B cell (primary cell): Measurements from ENCODE around the gene IGSF22. TPM values are rescaled to one million over a fixed set of nuclear protein-coding genes. Genes with fewer than 3 reads are reported as not detected.

Source experiments
- ATAC-seq: fragments of 200-7000 bp; cut with Tn5 transposase; one replicate; pipeline ENCODE4 v1.10.0; 2021; ENCODE audit warnings: low read depth, mild to moderate bottlenecking, moderate number of reproducible peaks, moderate library complexity
- CTCF ChIA-PET: fragments of 350-600 bp; sonication (Branson Sonifier 250); formaldehyde crosslinking; loops from one replicate; lab custom pipeline; 2021; ENCODE audit warnings: antibody characterized with exemption, inconsistent platforms; lab: Charles Lee
- POLR2A ChIA-PET: fragments of 350-600 bp; sonication (Branson Sonifier 250); formaldehyde crosslinking; loops from one replicate; lab custom pipeline; 2021; ENCODE audit warnings: antibody characterized with exemption; lab: Charles Lee
- DNase-seq: peaks from one replicate; pipeline ENCODE4 v3.0.0; 2013
- H2AFZ ChIP-seq: 2 replicates; pipeline ENCODE4 v1.6.1; 2012; ENCODE audit warnings: mild to moderate bottlenecking, low read depth, low read length; ENCODE audit not compliant: insufficient read depth, poor library complexity, severe bottlenecking
- H3K27ac ChIP-seq, 2 donors: 1 replicate in 1 of 2; 2 replicates in 1 of 2; pipeline ENCODE4 v1.5.1; 2012 to 2013; ENCODE audit warnings: low read length in 2 of 2, mild to moderate bottlenecking in 2 of 2, moderate library complexity in 1 of 2
- H3K27me3 ChIP-seq, 4 experiments: fragments of 200-600 bp in 1 of 4; sonication (generic) in 1 of 4; replicated peaks in 1 of 4; 1 replicate in 2 of 4; 2 replicates in 2 of 4; pipeline versions ENCODE4 v1.6.1 to v1.7.0; 2013 to 2016; ENCODE audit warnings: low read length in 3 of 4, mild to moderate bottlenecking in 2 of 4, mixed read lengths in 1 of 4, moderate library complexity in 1 of 4; ENCODE audit not compliant: insufficient read depth in 4 of 4, control insufficient read depth in 3 of 4; ENCODE audit errors: control extremely low read depth in 1 of 4
- H3K36me3 ChIP-seq, 2 experiments: replicated peaks in 1 of 2; 1 replicate in 1 of 2; 2 replicates in 1 of 2; pipeline versions ENCODE4 v1.6.1 to v1.7.1; 2013; ENCODE audit warnings: low read length in 1 of 2; ENCODE audit not compliant: insufficient read depth in 2 of 2, control insufficient read depth in 1 of 2; ENCODE audit errors: control extremely low read depth in 1 of 2, extremely low read depth in 1 of 2
- H3K4me1 ChIP-seq, 2 donors: fragments of 200-600 bp in 1 of 2; sonication (generic) in 1 of 2; 1 replicate in 1 of 2; 2 replicates in 1 of 2; pipeline versions ENCODE4 v1.5.1 to v1.6.1; 2013 to 2017; ENCODE audit warnings: low read length in 2 of 2; ENCODE audit not compliant: control insufficient read depth in 2 of 2, insufficient read depth in 2 of 2
- H3K4me2 ChIP-seq: replicated peaks from 2 replicates; pipeline ENCODE3; 2012; ENCODE audit warnings: mild to moderate bottlenecking, low read depth, low read length; ENCODE audit not compliant: poor library complexity, severe bottlenecking
- H3K4me3 ChIP-seq, 5 experiments: fragments of 200-600 bp in 1 of 5; sonication (generic) in 1 of 5; 1 replicate in 3 of 5; 2 replicates in 2 of 5; pipeline versions ENCODE4 v1.5.1 to v1.7.0; 2011 to 2016; ENCODE audit warnings: low read length in 4 of 5, mild to moderate bottlenecking in 4 of 5, low read depth in 2 of 5, control low read depth in 1 of 5, moderate library complexity in 1 of 5; ENCODE audit not compliant: insufficient read depth in 1 of 5; ENCODE audit errors: control extremely low read depth in 1 of 5, extremely low read depth in 1 of 5
- H3K79me2 ChIP-seq: fragments of 200-600 bp; sonication (generic); one replicate; pipeline ENCODE4 v1.6.0; 2016; ENCODE audit warnings: low read length; ENCODE audit not compliant: control insufficient read depth, insufficient read depth
- H3K9ac ChIP-seq: fragments of 200-600 bp; sonication (generic); 2 replicates; pipeline ENCODE4 v1.6.1; 2017; ENCODE audit warnings: mild to moderate bottlenecking, low read length, moderate library complexity
- H3K9me3 ChIP-seq, 3 donors: one replicate each; pipeline versions ENCODE4 v1.6.1 to v1.7.1; 2013; ENCODE audit warnings: low read length in 2 of 3; ENCODE audit not compliant: control insufficient read depth in 2 of 3, insufficient read depth in 1 of 3; ENCODE audit errors: control extremely low read depth in 1 of 3
- H4K20me1 ChIP-seq: 2 replicates; pipeline ENCODE4 v1.6.0; 2012; ENCODE audit warnings: mild to moderate bottlenecking, low read length; ENCODE audit not compliant: insufficient read depth, control insufficient read depth, poor library complexity, severe bottlenecking
- H3K27ac Mint-ChIP-seq: one replicate; pipeline ENCODE4 v1.8.0; 2021; ENCODE audit warnings: mixed read lengths
- H3K27me3 Mint-ChIP-seq: one replicate; pipeline ENCODE4 v1.8.0; 2021; ENCODE audit warnings: mixed read lengths
- H3K4me1 Mint-ChIP-seq: one replicate; pipeline ENCODE4 v1.8.0; 2021; ENCODE audit warnings: mixed read lengths
- H3K4me3 Mint-ChIP-seq: one replicate; pipeline ENCODE4 v1.8.0; 2021; ENCODE audit warnings: mixed read lengths
- H3K9me3 Mint-ChIP-seq: one replicate; pipeline ENCODE4 v1.8.0; 2022; ENCODE audit warnings: mixed read lengths; ENCODE audit not compliant: insufficient read depth
- CTCF ChIP-seq: fragments of 200-600 bp; IDR thresholded peaks from one replicate; pipeline ENCODE4 v1.8.0; 2022; ENCODE audit warnings: antibody characterized with exemption, mild to moderate bottlenecking
- EZH2 ChIP-seq: IDR thresholded peaks from 2 replicates; pipeline ENCODE4 v1.6.1; 2012; ENCODE audit warnings: borderline replicate concordance, low read depth, mild to moderate bottlenecking, moderate library complexity, low read length; ENCODE audit not compliant: insufficient read depth, poor library complexity, severe bottlenecking
- WGBS: methylation state at CpG from one replicate; pipeline ENCODE4 v1.1.5; 2013; ENCODE audit warnings: missing lambda C conversion rate; ENCODE audit not compliant: insufficient coverage; 5-methylcytosine and 5-hydroxymethylcytosine counted together
- intact Hi-C: fragments of 100-400 bp; cut with micrococcal nuclease; formaldehyde crosslinking; loops from one replicate; pipeline ENCODE4 v1.10.0; 2022
- polyA minus RNA-seq: library from RNA; depleted of rRNA, polyadenylated mRNA; stranded (reverse); fragments of >200 nt; gene quantifications from 2 replicates; pipeline ENCODE4 v1.2.3, GENCODE V29; 2012
- polyA plus RNA-seq: library from polyadenylated mRNA; depleted of rRNA; stranded (reverse); fragments of >200 nt; gene quantifications from 2 replicates; pipeline ENCODE4 v1.2.3, GENCODE V29; 2012
- total RNA-seq, 2 donors: library from RNA; stranded (reverse); fragments of 120-200 nt in 1 of 2; gene quantifications; 1 replicate in 1 of 2; 2 replicates in 1 of 2; pipeline versions ENCODE4 v1.2.3 to v1.2.4, GENCODE V29; 2013 to 2022

Gene IGSF22
- total RNA-seq (1.6 and 2.6 TPM in 2 replicates), polyA plus RNA-seq (0.36 and 0.91 TPM in 2 replicates), polyA minus RNA-seq (6.7 and 15.5 TPM in 2 replicates)
- total RNA-seq (2013): 2.7 TPM

- CTCF ChIA-PET: no interaction called here
- Mint-ChIP-seq H3K27me3 (no peaks in the 10 kb centered on the region), H3K9me3 (no peaks in the 10 kb centered on the region), H3K27ac (no peak within 1 kb of the TSS), H3K4me1 (peaks cover 13% of the 10 kb centered on the region), H3K4me3 (no peak within 1 kb of the TSS)
- Histone ChIP-seq H2AFZ (no peak within 1 kb of the TSS), H3K4me3 (no peak within 1 kb of the TSS), H3K4me1 (peaks cover 9 to 19% of the 10 kb centered on the region in 2 donors), H3K9ac (no peak within 1 kb of the TSS), H4K20me1 (no peaks in the 10 kb centered on the region), H3K9me3 (no peaks in the 10 kb centered on the region), H3K79me2 (no peaks in the 10 kb centered on the region), H3K36me3 (no peaks in the 10 kb centered on the region), H3K4me2 (no peak within 1 kb of the TSS), H3K27ac (no peak within 1 kb of the TSS), H3K27me3 (peaks cover 0 to 3% (median 0%) of the 10 kb centered on the region in 4 experiments)
- intact Hi-C loops: loop anchor here (10.0 kb wide), 1 partner anchor 331 kb away; the partner anchor contains the start of gene LDHA
- TF ChIP-seq EZH2: no peak
- no peak for TF ChIP-seq CTCF
- no peak for DNase-seq
- WGBS: 95% methylated on average over 4 of the region's 7 CpGs
- ATAC-seq: no peak
- POLR2A ChIA-PET: no interaction called here
Observed at GRCh38 chr11:18726040-18726439, at the start of gene IGSF22. Gene IGSF22, minus strand, starts transcription at chr11:18726188. Its CDS starts 1,952 bp downstream, at chr11:18724236.

- TF ChIP-seq CTCF: no peak
- no peak for TF ChIP-seq EZH2
- Histone ChIP-seq H2AFZ (no peak overlapping the region), H3K27me3 (peaks cover 0 to 5% (median 0%) of the 10 kb centered on the region in 4 experiments), H3K9me3 (no peaks in the 10 kb centered on the region), H4K20me1 (no peaks in the 10 kb centered on the region), H3K4me1 (no peaks in the 10 kb centered on the region), H3K4me2 (no peak overlapping the region), H3K4me3 (no peak overlapping the region), H3K9ac (no peak overlapping the region), H3K36me3 (no peaks in the 10 kb centered on the region), H3K79me2 (no peaks in the 10 kb centered on the region), H3K27ac (no peak overlapping the region)
- ATAC-seq: no peak
- DNase-seq: no peak
- Mint-ChIP-seq H3K9me3 (no peaks in the 10 kb centered on the region), H3K27me3 (peaks cover 27% of the 10 kb centered on the region), H3K4me3 (no peak overlapping the region), H3K4me1 (no peaks in the 10 kb centered on the region), H3K27ac (no peak overlapping the region)
- WGBS: 82% methylated on average over 7 of the region's 7 CpGs
- ChIA-PET POLR2A (no interaction called here), CTCF (interaction anchor here (1.5 to 2.6 kb wide), 2 partner anchors 9 to 659 kb away, joined by 6 to 9 read pairs; no protein-coding TSS in a partner anchor)
- intact Hi-C loops: no loop called here
Observed at GRCh38 chr11:18774801-18775200, 48.8 kb upstream of the IGSF22 start.
